NCI-H774 (cell line): ENCODE measurements around the gene ACBD5.
"Not testable (repeated sequence)": the region's sequence is repeated elsewhere in the genome, so short reads cannot be mapped to it uniquely, and the experiment has no call there.

Experiments used
- DNase-seq: peaks from one replicate; lab custom pipeline; 2025; lab: John Stamatoyannopoulos, UW

ACBD5 gene, protein sequence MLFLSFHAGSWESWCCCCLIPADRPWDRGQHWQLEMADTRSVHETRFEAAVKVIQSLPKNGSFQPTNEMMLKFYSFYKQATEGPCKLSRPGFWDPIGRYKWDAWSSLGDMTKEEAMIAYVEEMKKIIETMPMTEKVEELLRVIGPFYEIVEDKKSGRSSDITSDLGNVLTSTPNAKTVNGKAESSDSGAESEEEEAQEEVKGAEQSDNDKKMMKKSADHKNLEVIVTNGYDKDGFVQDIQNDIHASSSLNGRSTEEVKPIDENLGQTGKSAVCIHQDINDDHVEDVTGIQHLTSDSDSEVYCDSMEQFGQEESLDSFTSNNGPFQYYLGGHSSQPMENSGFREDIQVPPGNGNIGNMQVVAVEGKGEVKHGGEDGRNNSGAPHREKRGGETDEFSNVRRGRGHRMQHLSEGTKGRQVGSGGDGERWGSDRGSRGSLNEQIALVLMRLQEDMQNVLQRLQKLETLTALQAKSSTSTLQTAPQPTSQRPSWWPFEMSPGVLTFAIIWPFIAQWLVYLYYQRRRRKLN

DNA sequence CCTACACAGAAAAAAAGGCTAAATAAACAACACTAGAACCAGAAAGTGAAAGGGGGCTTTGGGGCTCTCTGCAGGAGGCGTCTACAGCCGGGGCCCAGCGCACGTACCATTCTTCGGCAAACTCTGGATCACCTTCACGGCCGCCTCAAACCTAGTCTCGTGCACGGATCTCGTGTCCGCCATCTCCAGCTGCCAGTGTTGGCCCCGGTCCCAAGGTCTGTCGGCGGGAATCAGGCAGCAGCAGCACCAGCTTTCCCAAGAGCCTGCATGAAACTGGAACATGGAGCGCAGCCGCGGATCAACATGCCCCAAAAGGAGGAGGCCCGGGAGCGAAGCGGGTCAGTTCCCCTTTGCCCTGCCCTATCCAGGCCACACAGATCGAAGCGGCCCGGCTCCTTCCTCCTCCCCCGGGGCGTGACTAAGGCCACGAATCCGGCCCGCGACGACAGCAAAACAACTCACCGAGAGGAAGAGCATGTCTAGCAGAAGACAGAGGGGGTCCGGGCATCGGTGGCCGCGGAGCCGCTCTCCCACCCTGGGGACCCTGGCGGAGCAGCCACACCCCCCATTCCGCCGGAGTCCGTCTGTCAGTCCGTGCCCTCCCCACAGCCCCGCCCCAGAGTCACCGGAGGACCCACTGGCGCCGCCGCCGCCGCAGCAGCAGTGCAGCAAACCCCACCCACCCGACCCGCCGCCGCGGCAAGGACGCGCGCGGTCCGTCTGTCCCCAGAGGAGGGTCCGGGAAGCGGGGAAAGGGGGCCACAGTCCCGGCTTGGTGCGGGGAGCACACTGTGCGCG lies at the start of gene ACBD5:
ACBD5 (minus strand) TSS at position 586 of the 798 bp plus-strand sequence; CDS start at position 477, 109 bp downstream.
- DNase-seq = peak; percentile 74

- no peak for DNase-seq
Measured at GRCh38 chr10:27285093-27285492, 44.5 kb upstream of the ACBD5 start.

DNA sequence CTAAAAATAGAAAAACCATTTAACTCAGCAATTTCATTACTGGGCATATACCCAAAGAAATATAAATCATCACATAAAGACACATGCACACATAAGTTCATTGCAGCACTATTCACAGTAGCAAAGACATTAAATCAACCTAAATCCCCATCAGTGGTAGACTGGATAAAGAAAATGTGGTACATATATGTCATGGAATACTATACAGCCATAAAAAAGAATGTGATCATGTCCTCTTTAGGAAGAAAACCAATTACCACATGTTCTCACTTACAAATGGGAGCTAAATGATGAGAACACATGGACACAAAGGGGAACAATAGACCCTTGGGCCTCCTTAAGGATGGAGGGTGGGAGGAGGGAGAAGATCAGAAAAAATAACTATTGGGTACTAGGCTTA lies 36.0 kb upstream of the ACBD5 start:
- DNase-seq = no peak

GRCh38 chr10:27266025-27266424 lies 25.4 kb upstream of the ACBD5 start:
- not testable (repeated sequence) for DNase-seq

- DNase-seq = not testable (repeated sequence)
Measured at GRCh38 chr10:27262788-27263187, 22.2 kb upstream of the ACBD5 start.

- no peak for DNase-seq
Measured at GRCh38 chr10:27258838-27259812, 18.5 kb upstream of the ACBD5 start.

GRCh38 chr10:27258492-27258837 lies 17.9 kb upstream of the ACBD5 start:
- DNase-seq = no peak

DNA sequence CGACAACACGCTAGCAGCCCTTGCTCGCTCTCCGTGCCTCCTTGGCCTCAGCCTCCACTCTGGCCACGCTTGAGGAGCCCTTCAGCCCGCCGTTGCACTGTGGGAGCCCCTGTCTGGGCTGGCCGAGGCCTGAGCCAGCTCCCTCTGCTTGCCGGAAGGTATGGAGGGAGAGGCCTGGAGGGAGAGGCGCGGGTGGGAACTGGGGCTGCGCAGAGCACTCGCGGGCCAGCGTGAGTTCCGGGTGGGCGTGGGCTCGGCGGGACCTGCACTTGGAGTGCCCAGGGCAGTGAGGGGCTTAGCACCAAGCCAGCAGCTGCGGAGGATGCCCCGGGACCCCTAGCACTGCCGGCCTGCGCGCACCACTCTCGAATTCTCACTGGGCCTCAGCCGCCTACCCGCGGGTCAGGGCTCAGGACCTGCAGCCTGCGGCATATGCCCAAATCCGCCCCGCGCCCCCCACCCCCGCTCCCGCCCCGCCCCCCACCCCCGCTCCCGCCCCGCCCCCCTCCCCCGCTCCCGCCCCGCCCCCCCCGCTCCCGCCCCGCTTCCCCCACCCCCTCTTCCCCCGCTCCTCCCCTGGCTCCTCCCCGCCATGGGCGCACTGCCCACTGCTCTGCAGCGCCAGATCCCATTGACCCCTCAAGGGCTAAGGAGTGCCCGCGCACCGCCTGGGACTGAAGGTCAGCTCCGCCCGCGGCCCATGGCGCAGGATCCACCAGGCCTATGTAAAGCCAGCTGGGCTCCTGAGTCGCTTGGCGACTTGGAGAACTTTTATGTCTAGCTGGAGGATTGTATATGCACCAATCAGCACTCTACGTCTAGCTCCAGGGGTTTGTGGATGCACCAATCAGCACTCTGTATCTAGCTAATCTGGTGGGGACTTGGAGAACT lies 15.9 kb upstream of the ACBD5 start:
- no peak for DNase-seq

GRCh38 chr10:27253576-27253975 lies 13.0 kb upstream of the ACBD5 start:
- no peak for DNase-seq

DNA sequence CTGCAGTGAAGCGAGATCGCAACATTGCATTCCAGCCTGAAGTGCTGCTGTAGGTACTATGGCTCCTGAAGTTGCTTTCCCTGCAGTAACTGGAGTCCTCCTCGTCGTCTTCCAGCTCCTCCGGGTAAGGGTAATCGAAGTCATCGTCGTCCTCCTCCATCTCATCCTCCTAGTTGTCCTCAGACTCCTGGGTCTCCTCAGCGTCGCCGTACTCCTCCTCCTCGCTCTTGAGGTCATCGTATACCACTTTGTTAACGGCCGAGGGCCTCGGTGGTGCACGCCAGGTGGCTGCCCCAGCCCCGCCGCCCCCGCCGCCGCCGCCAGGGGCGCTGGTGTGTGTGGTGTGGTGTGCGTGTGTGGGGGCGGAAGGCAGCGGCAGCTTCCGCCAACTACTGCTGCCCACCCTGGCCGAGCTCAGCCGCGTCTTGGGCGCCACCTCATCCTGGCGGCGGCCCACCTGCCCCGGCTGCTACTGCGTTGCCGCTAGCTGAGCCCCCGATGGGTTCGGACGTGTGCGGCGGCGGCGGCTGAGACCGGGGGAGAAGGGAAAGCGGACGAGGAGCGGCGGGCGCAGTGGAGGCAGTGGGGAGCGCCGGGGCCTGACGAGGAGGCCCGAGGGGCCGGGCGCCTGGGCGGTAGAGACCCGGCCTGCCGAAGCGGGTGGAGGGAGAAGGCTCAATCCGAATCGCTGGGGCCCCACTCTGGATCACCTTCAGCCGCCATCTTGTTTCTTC lies 11.8 kb upstream of the ACBD5 start:
- DNase-seq = peak; percentile 60

- no peak for DNase-seq
Measured at GRCh38 chr10:27251554-27251953, 11.0 kb upstream of the ACBD5 start.

DNA sequence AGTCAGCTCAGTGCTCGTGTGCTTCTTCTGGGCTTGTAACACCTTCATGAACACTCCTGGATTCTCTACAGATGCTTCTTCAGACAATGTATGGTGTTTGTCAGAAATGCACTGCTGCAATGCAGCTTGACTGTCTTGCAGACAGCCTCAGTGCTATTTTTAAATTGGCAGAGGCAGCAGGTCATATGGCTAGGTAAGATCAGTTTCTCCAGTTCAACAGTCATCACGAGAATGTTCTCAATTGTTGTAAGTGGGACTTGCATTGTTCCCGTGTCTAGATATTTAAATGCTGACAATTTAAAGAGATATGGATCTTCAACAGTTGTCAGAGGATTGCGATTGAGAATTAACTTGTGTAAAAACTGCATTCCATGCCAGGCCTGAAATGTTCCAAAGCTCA lies 7.6 kb upstream of the ACBD5 start:
- DNase-seq = no peak

DNA sequence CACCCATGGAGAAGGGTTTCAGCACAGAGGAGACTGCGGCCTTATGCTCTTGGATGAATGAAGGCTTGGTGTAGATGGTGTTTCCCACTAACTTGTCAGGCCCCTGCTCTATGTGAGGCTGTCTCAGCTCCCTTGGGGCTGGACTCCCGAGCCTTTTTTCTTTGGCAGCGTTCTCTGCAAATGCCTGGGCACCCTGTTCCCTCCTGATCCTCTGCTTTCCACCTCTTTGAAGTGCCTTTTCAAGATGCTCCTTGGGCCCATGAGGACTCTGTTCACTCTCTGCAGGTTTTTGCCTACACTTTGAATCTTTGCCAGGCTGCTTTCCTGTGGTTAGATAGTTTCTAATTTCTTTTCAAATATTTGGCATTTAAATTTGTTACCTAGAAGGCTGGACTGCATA lies 6.8 kb upstream of the ACBD5 start:
- DNase-seq = no peak

GRCh38 chr10:27247006-27247405 lies 6.4 kb upstream of the ACBD5 start:
- DNase-seq = no peak

DNA sequence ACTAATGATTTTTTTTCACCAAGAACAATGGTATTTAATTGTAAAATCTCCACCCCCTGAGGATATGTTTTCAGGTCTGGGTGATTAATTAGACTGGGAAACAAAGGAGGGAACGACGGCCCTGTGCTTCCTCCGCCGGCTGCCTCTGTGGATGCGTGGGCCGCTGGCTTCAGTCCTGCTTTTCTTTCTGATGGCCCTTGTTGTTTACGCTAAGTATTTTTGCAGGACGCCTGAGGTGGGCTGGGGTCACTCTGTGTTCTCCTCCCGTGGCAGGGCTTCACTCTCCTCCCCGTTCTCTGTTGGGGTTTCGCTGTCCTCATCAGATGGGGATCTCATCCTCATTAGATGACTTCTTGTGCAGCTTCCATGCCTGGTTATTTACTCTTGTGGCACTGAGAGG lies 5.2 kb upstream of the ACBD5 start:
- no peak for DNase-seq

DNA sequence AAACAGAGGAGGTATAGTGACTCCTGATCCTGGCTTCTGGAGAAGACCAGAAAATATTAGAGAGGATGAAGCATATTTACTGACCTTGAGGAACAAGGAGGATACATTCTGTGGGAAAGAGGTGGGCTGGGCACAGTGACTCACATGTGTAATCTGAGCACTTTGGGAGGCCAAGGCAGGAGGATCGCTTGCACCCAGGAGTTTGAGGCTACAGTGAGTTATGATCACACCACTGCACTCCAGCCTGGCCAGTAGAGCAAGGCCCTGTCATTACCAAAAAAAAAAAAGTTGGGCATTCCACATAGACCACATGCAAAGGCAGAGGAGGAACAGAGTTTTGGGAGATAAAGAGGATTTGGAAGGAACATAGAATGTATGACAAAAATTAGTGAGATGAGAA lies 4.4 kb upstream of the ACBD5 start:
- DNase-seq = no peak

GRCh38 chr10:27242951-27243551 lies 2.5 kb upstream of the ACBD5 start:
- peak; percentile 57 for DNase-seq

DNA sequence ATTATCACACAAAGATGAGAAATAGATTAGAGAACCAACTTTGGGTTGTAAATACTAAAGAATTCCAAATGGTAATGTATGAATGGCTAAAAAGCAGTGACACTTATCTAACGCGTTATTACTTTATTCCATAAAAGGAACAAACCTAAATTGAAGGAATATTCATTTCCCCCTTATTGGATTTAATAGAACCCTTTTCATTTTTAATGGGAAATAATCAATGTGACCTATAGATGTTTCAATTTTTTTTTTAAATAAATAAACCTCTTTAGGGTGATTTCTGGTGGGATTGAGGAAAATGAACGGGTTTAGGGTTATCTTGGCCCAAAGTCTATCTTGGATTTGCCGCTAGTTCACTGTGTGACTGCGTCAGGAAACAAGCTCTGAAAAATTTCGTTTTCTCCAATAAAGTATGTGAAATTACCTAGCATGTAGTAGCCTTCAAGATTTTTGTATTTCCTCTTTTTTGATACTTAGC lies 1.9 kb upstream of the ACBD5 start:
- DNase-seq = no peak

- DNase-seq = peak; percentile 93
Measured at GRCh38 chr10:27241652-27242472, 1.3 kb upstream of the ACBD5 start.
